Neuronal stem cell (in vitro differentiated cells): ENCODE data around the gene F7.

Experiments
- DNase-seq: peaks from one replicate; pipeline ENCODE4 v3.0.0-alpha.2; 2013; ENCODE audit warnings: low spot score
- H2AFZ ChIP-seq: one replicate; pipeline ENCODE4 v1.6.1; 2013; ENCODE audit warnings: mild to moderate bottlenecking, low read length, inconsistent platforms
- H2AK5ac ChIP-seq: 2 replicates; pipeline ENCODE4 v1.6.1; 2013; ENCODE audit warnings: low read depth, mild to moderate bottlenecking, inconsistent platforms, low read length, moderate library complexity, mixed read lengths
- H2BK120ac ChIP-seq: 2 replicates; pipeline ENCODE4 v1.6.1; 2013; ENCODE audit warnings: low read depth, mild to moderate bottlenecking, inconsistent platforms, low read length, moderate library complexity, mixed read lengths
- H2BK12ac ChIP-seq: one replicate; pipeline ENCODE4 v1.6.1; 2013; ENCODE audit warnings: low read length, inconsistent platforms
- H2BK15ac ChIP-seq: 2 replicates; pipeline ENCODE4 v1.6.1; 2013; ENCODE audit warnings: mild to moderate bottlenecking, low read length, inconsistent platforms, mixed read lengths
- H2BK5ac ChIP-seq: one replicate; pipeline ENCODE4 v1.6.1; 2013; ENCODE audit warnings: inconsistent platforms, mild to moderate bottlenecking, low read length, moderate library complexity
- H3K14ac ChIP-seq: one replicate; pipeline ENCODE4 v1.6.1; 2013; ENCODE audit warnings: low read length, inconsistent platforms
- H3K18ac ChIP-seq: 2 replicates; pipeline ENCODE4 v1.6.1; 2013; ENCODE audit warnings: low read length, inconsistent platforms
- H3K23ac ChIP-seq: 2 replicates; pipeline ENCODE4 v1.6.1; 2013; ENCODE audit warnings: low read depth, mild to moderate bottlenecking, mixed read lengths, low read length, inconsistent platforms; ENCODE audit not compliant: poor library complexity
- H3K27ac ChIP-seq: replicated peaks from 3 replicates; pipeline ENCODE4 v1.5.1; 2013; ENCODE audit warnings: low read length, inconsistent platforms
- H3K27me3 ChIP-seq, 3 experiments: 2 replicates each; pipeline ENCODE4 v1.6.1; 2013; ENCODE audit warnings: low read length in 3 of 3, mild to moderate bottlenecking in 2 of 3, inconsistent platforms in 1 of 3, low read depth in 1 of 3, mixed read lengths in 1 of 3, moderate library complexity in 1 of 3; ENCODE audit not compliant: control insufficient read depth in 3 of 3, insufficient read depth in 3 of 3
- H3K36me3 ChIP-seq, 2 donors: replicated peaks in 1 of 2; 2 replicates each; pipeline ENCODE4 v1.6.1; 2013; ENCODE audit warnings: low read length in 2 of 2; ENCODE audit not compliant: control insufficient read depth in 2 of 2, insufficient read depth in 2 of 2
- H3K4ac ChIP-seq: 2 replicates; pipeline ENCODE4 v1.6.1; 2013; ENCODE audit warnings: inconsistent platforms, mild to moderate bottlenecking, low read length, moderate library complexity
- H3K4me1 ChIP-seq, 2 donors: 1 replicate in 1 of 2; 2 replicates in 1 of 2; pipeline ENCODE4 v1.6.1; 2013; ENCODE audit warnings: low read length in 2 of 2, low read depth in 1 of 2; ENCODE audit not compliant: control insufficient read depth in 2 of 2, insufficient read depth in 1 of 2
- H3K4me2 ChIP-seq: one replicate; pipeline ENCODE4 v1.6.1; 2013; ENCODE audit warnings: mild to moderate bottlenecking, low read length, inconsistent platforms; ENCODE audit not compliant: insufficient read depth, poor library complexity, severe bottlenecking
- H3K4me3 ChIP-seq, 2 donors: 2 replicates each; pipeline ENCODE4 v1.5.1; 2013; ENCODE audit warnings: low read length in 2 of 2, mild to moderate bottlenecking in 2 of 2, inconsistent platforms in 1 of 2, moderate library complexity in 1 of 2
- H3K79me1 ChIP-seq: one replicate; pipeline ENCODE4 v1.6.1; 2013; ENCODE audit warnings: low read depth, mild to moderate bottlenecking, inconsistent platforms, low read length, moderate library complexity
- H3K9ac ChIP-seq: one replicate; pipeline ENCODE4 v1.6.1; 2013; ENCODE audit warnings: mild to moderate bottlenecking, low read depth, low read length, inconsistent platforms; ENCODE audit not compliant: poor library complexity
- H3K9me3 ChIP-seq, 2 donors: replicated peaks in 1 of 2; 2 replicates each; pipeline versions ENCODE3 to v1.6.1; 2013; ENCODE audit warnings: low read length in 2 of 2, mild to moderate bottlenecking in 2 of 2, inconsistent platforms in 1 of 2, low read depth in 1 of 2, mixed read lengths in 1 of 2, moderate library complexity in 1 of 2; ENCODE audit not compliant: control insufficient read depth in 2 of 2, insufficient read depth in 1 of 2
- H4K8ac ChIP-seq: one replicate; pipeline ENCODE4 v1.6.1; 2013; ENCODE audit warnings: low read depth, mild to moderate bottlenecking, inconsistent platforms, low read length, moderate library complexity
- H4K91ac ChIP-seq: one replicate; pipeline ENCODE4 v1.6.1; 2013; ENCODE audit warnings: low read length, low read depth, mild to moderate bottlenecking, inconsistent platforms; ENCODE audit not compliant: poor library complexity
- WGBS, 2 donors: extraction: QIAGEN DNeasy Blood & Tissue Kit; methylation state at CpG; one replicate each; pipeline ENCODE4 v1.1.7; 2013; ENCODE audit warnings: missing lambda C conversion rate in 2 of 2, mixed read lengths in 1 of 2; ENCODE audit not compliant: insufficient read length in 2 of 2, insufficient replicate concordance in 1 of 2; ENCODE audit errors: extremely low coverage in 2 of 2; 5-methylcytosine and 5-hydroxymethylcytosine counted together

F7 gene

DNA sequence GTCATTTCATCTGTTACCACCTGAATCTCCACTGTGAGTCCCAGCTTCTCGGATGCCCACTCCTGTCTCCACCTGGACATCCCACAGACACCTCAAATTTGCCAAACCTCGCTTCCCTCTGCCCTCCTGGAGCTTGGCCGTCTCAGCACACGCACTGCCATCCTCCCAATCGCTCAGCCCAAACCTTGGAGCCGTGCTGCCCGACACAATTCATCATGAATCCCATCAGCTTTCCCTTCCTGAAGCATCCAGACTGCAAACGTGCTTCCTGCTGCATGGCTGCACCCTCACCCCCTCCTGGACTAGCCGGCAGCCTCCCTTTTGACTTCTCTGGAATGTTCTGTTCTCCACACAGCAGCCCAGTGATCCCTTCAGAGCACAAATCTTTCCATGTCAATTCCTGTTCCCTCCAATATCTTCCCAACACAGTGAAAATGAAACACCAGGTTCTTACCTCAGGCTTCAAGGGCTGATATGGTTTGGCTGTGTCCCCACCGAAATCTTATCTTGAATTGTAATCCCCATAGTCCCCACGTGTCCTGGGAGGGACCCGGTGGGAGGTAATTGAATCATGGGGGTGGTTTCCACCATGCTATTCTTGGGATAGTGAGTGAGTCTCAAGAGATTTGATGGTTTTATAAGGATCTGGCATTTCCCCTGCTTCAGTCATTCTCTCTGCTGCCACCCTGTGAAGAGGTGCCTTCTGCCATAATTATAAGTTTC lies 51.8 kb downstream of the F7 start:
- Histone ChIP-seq H3K36me3 (no peaks in the 10 kb centered on the region), H2AFZ (no peak overlapping the region), H3K4ac (peak overlapping the region; percentile 93), H3K79me1 (no peaks in the 10 kb centered on the region), H3K23ac (peak overlapping the region; percentile 80), H2BK120ac (no peak overlapping the region), H4K91ac (no peak overlapping the region), H3K4me2 (no peak overlapping the region), H3K9me3 (peaks cover 0 to 3% of the 10 kb centered on the region in 2 donors), H3K9ac (no peak overlapping the region), H2AK5ac (peak overlapping the region; percentile 88), H2BK15ac (no peak overlapping the region), H3K4me1 (peaks cover 21 to 31% of the 10 kb centered on the region in 2 donors), H3K27ac (no peak overlapping the region), H3K27me3 (peaks cover 0 to 33% (median 13%) of the 10 kb centered on the region in 3 experiments), H3K14ac (no peak overlapping the region), H3K18ac (peak overlapping the region; percentile 87), H2BK12ac (no peak overlapping the region), H2BK5ac (no peak overlapping the region), H3K4me3 (no peak overlapping the region), H4K8ac (peak overlapping the region; percentile 65)
- no peak for DNase-seq
- WGBS, 2 donors = no CpG with 5 or more reads among the region's 12 CpGs

GRCh38 chr13:113157929-113158747 lies 52.5 kb downstream of the F7 start, which contains the start of gene PROZ:
Gene PROZ, plus strand, starts transcription at chr13:113158648. Its CDS starts 13 bp downstream, at chr13:113158661.
- peaks cover 0 to 3% of the 10 kb centered on the region in 2 donors for H3K9me3 ChIP-seq
- H3K9ac ChIP-seq = peak within 1 kb of the TSS; percentile 63
- H3K79me1 ChIP-seq = peaks cover 1% of the 10 kb centered on the region
- no peak within 1 kb of the TSS for H3K27ac ChIP-seq
- no peaks in the 10 kb centered on the region for H3K36me3 ChIP-seq
- H2AFZ ChIP-seq = no peak within 1 kb of the TSS
- DNase-seq = no peak
- H2BK15ac ChIP-seq = peak within 1 kb of the TSS; percentile 52
- no peak within 1 kb of the TSS for H3K14ac ChIP-seq
- no peak within 1 kb of the TSS for H2BK120ac ChIP-seq
- H4K91ac ChIP-seq = peak within 1 kb of the TSS; percentile 64
- H3K4me2 ChIP-seq = no peak within 1 kb of the TSS
- peaks cover 0 to 27% (median 7%) of the 10 kb centered on the region in 3 experiments for H3K27me3 ChIP-seq
- H2BK5ac ChIP-seq = peak within 1 kb of the TSS; percentile 62
- H2AK5ac ChIP-seq = peak within 1 kb of the TSS; percentile 90
- peak within 1 kb of the TSS; percentile 84 for H2BK12ac ChIP-seq
- H3K23ac ChIP-seq = no peak within 1 kb of the TSS
- H4K8ac ChIP-seq = peak within 1 kb of the TSS; percentile 43
- no CpG with 5 or more reads among the region's 16 CpGs for WGBS, 2 donors
- no peak within 1 kb of the TSS for H3K4ac ChIP-seq
- peaks cover 17 to 26% of the 10 kb centered on the region in 2 donors for H3K4me1 ChIP-seq
- peak within 1 kb of the TSS; percentile 89 for H3K18ac ChIP-seq
- no peak within 1 kb of the TSS for H3K4me3 ChIP-seq

DNA sequence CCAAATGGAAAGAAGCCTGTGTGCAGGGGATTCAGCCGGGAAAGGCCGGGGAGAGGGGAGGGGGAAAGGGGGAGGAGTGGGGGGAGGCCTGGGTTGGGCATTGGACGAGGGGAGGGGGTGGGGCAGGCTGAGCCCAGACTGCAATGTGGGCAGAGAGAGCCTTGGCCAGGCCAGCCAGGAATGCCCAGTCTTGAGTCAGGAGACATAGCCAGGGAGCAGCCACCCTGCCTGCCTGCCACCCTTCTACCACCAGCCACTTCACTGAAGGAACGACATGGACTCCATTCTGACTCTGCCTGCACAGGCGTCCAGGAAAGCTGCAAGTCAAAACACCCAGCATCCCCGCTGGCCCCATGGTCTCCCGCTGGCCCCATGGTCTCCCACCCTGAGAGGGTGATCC lies 53.4 kb downstream of the F7 start:
- no peak overlapping the region for H3K23ac ChIP-seq
- no peak overlapping the region for H3K4me3 ChIP-seq
- H3K4me1 ChIP-seq = peaks cover 12 to 23% of the 10 kb centered on the region in 2 donors
- H3K18ac ChIP-seq = peak overlapping the region; percentile 88
- H3K4me2 ChIP-seq = no peak overlapping the region
- H3K4ac ChIP-seq = no peak overlapping the region
- H2BK120ac ChIP-seq = no peak overlapping the region
- peak overlapping the region; percentile 62 for H2BK5ac ChIP-seq
- no peak for DNase-seq
- H3K9me3 ChIP-seq = peaks cover 0 to 3% of the 10 kb centered on the region in 2 donors
- no peak overlapping the region for H2AFZ ChIP-seq
- peaks cover 1% of the 10 kb centered on the region for H3K79me1 ChIP-seq
- peak overlapping the region; percentile 43 for H4K8ac ChIP-seq
- H2AK5ac ChIP-seq = peak overlapping the region; percentile 90
- no CpG with 5 or more reads among the region's 7 CpGs for WGBS, 2 donors
- H2BK12ac ChIP-seq = peak overlapping the region; percentile 81
- H3K14ac ChIP-seq = no peak overlapping the region
- H3K9ac ChIP-seq = no peak overlapping the region
- H3K27me3 ChIP-seq = peaks cover 0 to 22% (median 2%) of the 10 kb centered on the region in 3 experiments
- no peak overlapping the region for H3K27ac ChIP-seq
- H2BK15ac ChIP-seq = peak overlapping the region; percentile 38
- H3K36me3 ChIP-seq = no peaks in the 10 kb centered on the region
- peak overlapping the region; percentile 64 for H4K91ac ChIP-seq

- Histone ChIP-seq H2AK5ac (peak overlapping the region; percentile 96), H4K91ac (peak overlapping the region; percentile 85), H3K4me1 (peaks cover 12 to 20% of the 10 kb centered on the region in 2 donors), H3K9me3 (peaks cover 0 to 3% of the 10 kb centered on the region in 2 donors), H3K4ac (peak overlapping the region; percentile 84), H3K27me3 (peaks cover 0 to 22% (median 2%) of the 10 kb centered on the region in 3 experiments), H2BK15ac (peak overlapping the region; percentile 38), H3K4me2 (no peak overlapping the region), H3K79me1 (peaks cover 1% of the 10 kb centered on the region), H2BK5ac (no peak overlapping the region), H3K36me3 (no peaks in the 10 kb centered on the region), H3K18ac (peak overlapping the region; percentile 89), H3K27ac (no peak overlapping the region), H3K14ac (peak overlapping the region; percentile 100), H2BK12ac (peak overlapping the region; percentile 84), H4K8ac (no peak overlapping the region), H3K9ac (no peak overlapping the region), H3K4me3 (no peak overlapping the region), H2BK120ac (no peak overlapping the region), H3K23ac (no peak overlapping the region), H2AFZ (peak overlapping the region; percentile 42)
- WGBS, 2 donors = no CpG with 5 or more reads among the region's 20 CpGs
- DNase-seq = no peak
These were observed 54.1 kb downstream of the F7 start for GRCh38 chr13:113159701-113160100.
